GM13977 (cell line): ENCODE measurements around the gene TRMT11.
A peak's percentile ranks its signal among the peaks of the same experiment; 100 is the strongest.

ENCODE experiments used
- DNase-seq: peaks from one replicate; pipeline ENCODE4 v3.0.0; 2012; ENCODE audit warnings: low spot score
- in situ Hi-C: fragments of 300-500 bp; cut with MboI; formaldehyde crosslinking; loops from one replicate; pipeline ENCODE4 v1.12.0; 2022; ENCODE audit warnings: low sequenced_read_pairs, low pct_unique_long_range_greater_than_20kb, mixed read lengths, inconsistent platforms; ENCODE audit not compliant: unreplicated experiment
- TF ChIP-seq, protein P1 (sequence below): IDR thresholded peaks from 2 replicates; pipeline ENCODE4 v1.5.1; 2012; ENCODE audit warnings: mild to moderate bottlenecking, control low read depth; ENCODE audit not compliant: insufficient read depth; ENCODE audit errors: extremely low read depth, missing control alignments

The TRMT11 gene

GRCh38 chr6:125951323-125951722, 35.0 kb upstream of the TRMT11 start:
- TF ChIP-seq, protein P1, sequence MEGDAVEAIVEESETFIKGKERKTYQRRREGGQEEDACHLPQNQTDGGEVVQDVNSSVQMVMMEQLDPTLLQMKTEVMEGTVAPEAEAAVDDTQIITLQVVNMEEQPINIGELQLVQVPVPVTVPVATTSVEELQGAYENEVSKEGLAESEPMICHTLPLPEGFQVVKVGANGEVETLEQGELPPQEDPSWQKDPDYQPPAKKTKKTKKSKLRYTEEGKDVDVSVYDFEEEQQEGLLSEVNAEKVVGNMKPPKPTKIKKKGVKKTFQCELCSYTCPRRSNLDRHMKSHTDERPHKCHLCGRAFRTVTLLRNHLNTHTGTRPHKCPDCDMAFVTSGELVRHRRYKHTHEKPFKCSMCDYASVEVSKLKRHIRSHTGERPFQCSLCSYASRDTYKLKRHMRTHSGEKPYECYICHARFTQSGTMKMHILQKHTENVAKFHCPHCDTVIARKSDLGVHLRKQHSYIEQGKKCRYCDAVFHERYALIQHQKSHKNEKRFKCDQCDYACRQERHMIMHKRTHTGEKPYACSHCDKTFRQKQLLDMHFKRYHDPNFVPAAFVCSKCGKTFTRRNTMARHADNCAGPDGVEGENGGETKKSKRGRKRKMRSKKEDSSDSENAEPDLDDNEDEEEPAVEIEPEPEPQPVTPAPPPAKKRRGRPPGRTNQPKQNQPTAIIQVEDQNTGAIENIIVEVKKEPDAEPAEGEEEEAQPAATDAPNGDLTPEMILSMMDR, result no peak
- no peak for DNase-seq
- in situ Hi-C loops, result loop anchor here (25.0 kb wide), 1 partner anchor 639 kb away; the partner anchor contains the start of gene HDDC2

DNA sequence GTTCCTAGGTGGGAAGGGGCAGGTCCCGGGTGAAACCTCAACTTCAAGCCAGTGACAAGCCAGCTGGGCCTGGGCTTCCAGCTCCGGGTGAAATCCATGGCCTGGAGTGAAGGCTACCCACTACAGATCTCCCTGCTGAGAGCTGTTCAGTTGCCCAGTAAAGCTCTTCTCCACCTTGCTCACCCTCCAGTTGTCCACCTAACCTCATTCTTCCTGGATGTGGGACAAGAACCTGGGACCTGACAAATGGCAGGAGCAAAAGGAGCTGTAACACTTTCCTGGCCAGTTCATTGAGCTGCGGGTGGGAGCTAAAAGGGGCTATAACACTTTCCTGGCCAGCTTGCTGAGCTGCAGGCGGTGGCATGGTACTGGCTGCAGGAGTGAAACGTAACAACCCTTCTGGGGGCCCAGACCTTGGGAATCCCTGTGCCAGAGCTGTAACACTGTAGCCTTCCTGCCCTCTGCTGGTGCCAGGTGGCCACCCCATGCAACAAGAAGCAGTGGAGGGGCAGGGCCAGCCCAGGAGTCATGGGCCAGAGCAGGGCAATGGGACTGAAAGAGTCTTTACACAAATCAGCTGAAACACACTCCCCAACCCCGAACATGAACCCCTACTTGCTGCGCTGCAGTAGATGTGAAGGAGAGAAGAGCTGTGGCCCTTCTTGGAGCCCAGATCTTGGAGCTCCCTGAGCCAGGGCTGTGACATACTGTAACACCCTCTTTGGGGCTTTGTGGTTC, 33.4 kb upstream of the TRMT11 start:
- in situ Hi-C loops, result loop anchor here (25.0 kb wide), 1 partner anchor 641 kb away; the partner anchor contains the start of gene HDDC2
- peak; percentile 19 for DNase-seq
- TF ChIP-seq, protein P1, result peak; percentile 67

DNA sequence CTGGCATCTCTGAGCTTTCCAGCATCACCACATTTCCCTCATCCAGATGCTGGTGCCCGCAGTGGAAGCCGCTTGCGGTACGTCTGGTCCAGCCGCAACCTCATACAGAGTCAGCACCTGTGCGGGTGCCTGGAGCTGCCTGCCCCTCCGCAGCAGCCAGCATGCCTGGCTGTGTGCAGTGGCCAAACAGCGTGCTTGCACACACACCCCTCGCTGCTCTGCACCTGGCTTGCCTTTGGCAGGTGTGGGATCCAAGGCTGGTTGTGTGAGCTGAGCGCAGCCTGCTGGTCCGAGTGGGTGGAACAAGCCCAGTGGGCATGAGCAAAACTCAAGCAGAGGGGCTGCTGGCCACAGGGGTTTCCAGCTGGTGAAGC, 32.9 kb upstream of the TRMT11 start:
- TF ChIP-seq, protein P1, result no peak
- in situ Hi-C loops, result loop anchor here (25.0 kb wide), 1 partner anchor 641 kb away; the partner anchor contains the start of gene HDDC2
- no peak for DNase-seq

DNA sequence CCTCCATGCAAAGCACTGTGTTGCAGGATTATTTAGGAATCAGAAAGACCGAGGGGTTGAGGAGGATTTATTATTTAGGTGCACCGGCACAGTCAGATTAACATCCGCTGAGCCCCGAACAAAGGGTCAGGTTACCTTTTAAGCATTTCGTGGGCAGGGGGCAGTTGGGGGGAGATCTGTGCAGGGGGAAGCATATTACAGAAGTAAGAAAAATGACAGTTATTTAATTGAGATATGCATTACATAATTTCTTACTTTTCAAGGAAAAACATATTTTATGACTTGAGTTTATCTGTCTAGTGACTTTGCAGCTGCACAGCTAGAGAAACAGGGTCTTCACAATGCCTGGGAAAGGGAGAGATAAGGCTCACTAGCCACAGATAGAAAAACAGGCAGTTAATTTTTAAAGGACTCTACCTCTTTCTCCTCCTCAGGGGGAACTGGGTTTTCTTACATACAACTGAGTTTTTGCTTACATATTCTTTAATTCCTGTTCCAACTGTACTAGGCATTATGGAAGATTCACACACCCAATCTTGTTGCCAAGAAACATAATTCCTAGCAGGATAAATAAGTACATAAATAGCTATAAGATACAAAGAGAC, 31.5 kb upstream of the TRMT11 start:
- in situ Hi-C loops, result loop anchor here (25.0 kb wide), 1 partner anchor 643 kb away; the partner anchor contains the start of gene HDDC2
- TF ChIP-seq, protein P1, result no peak
- DNase-seq, result no peak

DNA sequence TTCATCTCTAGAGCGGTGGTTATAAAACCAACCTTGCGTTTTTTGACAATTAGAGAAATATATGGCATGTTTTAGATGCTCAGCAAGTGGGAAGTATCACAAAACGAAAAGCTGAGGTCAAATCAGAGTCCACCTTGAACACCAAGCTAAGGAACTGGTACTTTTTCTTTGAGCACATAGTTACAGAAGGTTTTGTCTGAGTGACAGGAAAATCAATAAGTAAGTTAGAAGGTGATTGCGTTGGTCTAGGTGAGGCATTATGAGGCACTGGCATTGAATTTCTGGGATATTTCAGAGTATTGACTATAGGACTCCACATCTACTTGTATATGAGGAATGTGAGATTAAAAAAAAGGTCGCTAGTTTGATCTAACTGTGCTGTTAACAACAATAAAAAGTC, 30.4 kb upstream of the TRMT11 start:
- DNase-seq, result no peak
- TF ChIP-seq, protein P1, result no peak
- in situ Hi-C loops, result loop anchor here (25.0 kb wide), 1 partner anchor 644 kb away; the partner anchor contains the start of gene HDDC2

DNA sequence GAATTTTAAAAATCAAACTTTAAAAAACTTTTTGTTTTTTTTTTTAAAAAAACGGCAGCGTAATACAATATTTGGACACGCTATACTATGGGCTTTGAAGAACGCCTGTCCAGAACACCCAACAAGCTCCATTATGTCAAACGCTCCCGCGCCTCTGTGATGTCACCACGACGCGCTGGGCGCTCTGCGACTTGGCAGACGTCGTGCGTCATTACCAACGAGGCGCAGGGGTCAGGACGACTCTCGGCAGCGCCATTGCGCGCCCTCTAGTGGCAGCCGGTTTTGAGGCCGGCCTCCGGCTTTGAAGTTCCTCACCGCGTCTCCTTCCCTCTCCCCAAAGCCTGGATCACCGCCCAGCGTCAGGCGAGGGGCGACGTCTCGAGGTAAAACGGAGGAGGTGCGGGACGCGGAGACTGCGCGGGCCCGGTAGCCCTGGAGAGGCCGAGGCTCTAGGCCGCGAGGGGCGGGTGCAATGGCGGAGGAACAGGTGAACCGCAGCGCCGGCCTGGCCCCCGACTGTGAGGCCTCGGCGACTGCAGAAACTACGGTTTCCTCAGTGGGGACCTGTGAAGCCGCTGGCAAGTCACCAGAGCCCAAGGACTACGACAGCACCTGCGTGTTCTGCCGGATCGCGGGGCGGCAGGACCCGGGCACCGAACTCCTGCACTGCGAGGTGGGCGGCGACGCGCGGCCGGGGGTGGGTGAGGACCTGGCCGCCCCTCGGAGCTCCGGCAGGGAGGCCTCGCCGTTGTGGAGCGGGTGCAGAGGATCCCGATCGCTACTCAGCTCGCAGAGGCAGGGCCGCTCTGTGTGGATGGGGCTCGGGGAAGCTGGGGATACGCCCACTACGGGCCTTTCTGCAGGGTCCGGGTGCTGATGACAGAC, 29.6 kb upstream of the TRMT11 start, which contains the start of gene HINT3:
HINT3 (plus strand) TSS at position 265 of the 885 bp plus-strand sequence; CDS start at position 473, 208 bp downstream.
- in situ Hi-C loops, result loop anchor here (25.0 kb wide), 1 partner anchor 644 kb away; the partner anchor contains the start of gene HDDC2
- TF ChIP-seq, protein P1, result peak; percentile 96
- DNase-seq, result peak; percentile 96
